Measurements from ENCODE around the gene SORCS2. TPM values are rescaled to one million over a fixed set of nuclear protein-coding genes. Genes with fewer than 3 reads are reported as not detected.

Gene SORCS2
- total RNA-seq, 1 donor from 2014 or later: 9.6 TPM

DNA sequence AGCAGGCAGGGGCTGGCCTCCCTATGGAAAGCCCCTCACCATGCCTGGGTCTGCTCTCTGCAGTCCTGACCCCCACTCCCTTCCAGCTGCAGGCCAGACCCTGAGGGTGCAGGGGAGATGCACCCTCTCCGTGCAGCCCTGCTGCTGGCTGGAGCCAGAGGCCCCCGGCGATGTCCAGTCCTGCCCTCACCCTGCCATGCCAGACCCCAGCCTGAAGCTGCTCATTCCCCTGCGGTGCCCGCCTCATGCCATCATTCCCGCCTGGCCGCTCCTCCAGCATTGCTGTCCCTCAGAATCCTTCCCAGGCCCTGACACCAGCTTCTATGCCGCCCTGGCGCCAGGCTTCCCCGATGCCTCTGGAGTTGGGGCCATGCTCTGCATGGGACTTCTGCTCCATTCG, 72.4 kb downstream of the SORCS2 start:
- DNase-seq (ENCODE audit: low spot score): no peak

DNA sequence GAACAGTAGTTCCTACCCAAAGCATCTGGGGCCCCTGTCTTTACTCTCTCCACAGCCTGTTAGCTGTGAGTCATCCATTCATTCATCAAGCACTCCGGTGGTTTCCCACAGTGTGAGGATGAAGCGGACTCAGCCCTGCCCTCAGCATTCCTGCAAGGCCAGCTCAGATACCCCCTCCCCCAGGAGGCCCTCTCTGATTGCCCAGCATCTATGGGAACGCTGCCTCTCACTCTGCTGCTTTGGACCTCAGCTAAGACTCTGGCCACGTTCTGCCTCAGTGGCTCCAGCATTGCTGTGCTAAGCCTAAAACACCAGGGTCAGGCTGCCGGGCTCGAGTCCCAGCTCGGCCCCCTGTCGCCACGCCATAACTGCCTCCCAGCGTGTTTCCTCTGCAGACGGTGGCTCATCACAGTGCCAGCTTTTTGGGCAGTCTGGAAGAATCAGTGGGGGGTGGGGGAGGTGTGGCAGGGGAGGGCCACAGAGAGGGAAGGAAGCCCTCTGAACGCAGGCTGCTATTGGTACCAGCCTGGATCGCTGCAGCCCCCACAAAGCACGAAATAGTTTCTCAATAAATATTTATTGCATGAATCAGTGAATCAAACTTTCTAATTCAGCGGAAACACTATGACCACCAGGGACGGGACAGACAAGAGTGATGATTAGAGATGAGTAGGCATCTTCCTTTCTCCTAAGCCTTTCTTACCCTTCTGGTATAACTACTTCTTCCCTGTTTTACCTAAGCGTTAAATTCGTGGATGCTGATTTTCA, 74.4 kb downstream of the SORCS2 start:
- peak; percentile 67 for DNase-seq (ENCODE audit: low spot score)

DNA sequence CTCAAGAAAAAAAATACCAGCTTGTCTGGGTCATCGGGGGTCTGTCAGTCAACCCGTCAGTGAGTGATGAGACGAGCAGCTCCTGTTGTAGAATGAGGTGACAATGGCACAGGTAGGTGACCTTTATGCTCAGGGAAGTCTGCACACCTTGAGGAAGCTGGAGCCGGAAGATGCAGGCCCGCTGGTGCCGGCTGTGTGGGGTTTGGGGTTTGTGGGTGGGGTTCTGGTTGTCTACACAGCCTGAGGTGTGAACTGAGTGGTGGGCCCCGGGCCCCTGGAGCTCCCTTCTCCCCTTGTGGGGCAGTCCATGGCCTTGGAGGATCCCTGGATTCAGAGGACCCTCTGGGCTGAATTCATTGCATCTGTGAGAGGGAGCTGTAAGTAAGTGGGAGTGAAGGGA, 75.5 kb downstream of the SORCS2 start:
- no peak for DNase-seq (ENCODE audit: low spot score)

DNA sequence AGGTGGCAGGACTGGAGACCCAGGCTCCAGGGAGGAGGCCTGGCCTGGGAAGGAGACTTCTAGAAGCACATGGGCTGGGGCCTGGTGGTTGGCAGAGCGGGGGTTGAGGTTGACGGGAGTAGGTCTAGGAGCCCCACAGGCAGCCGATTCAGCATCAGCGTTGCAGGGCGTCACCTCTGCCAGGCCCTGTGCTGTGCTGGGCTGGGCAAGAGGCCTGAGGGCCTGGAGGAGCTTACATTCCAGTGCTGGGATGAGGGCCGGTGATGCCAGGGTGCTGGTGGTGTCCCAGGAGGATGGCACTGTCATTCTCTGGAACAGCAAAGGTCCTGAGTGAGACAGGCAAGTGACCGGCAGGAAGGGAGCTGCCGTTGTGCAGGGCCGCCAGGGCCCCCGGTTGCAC, 76.6 kb downstream of the SORCS2 start:
- DNase-seq (ENCODE audit: low spot score): no peak

DNA sequence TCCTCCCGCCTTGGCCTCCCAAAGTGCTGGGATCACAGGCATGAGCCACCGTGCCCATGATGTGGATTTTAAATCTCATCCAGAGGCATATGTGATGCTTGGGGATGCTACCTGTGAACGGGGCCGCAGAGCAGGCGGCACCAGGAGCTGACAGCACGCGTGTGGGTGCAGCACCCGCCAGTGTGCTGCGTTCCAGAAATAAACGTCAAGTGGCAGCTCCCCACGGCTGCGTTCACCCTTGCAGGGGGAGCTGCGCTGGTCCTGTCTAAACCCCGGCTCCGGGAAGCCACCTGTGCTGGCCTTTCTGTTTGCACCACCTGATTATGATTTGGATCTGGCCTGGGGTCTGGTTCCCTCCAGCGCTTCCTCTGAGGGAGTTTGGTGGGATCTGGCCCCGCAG, 77.8 kb downstream of the SORCS2 start:
- DNase-seq (ENCODE audit: low spot score): no peak

DNA sequence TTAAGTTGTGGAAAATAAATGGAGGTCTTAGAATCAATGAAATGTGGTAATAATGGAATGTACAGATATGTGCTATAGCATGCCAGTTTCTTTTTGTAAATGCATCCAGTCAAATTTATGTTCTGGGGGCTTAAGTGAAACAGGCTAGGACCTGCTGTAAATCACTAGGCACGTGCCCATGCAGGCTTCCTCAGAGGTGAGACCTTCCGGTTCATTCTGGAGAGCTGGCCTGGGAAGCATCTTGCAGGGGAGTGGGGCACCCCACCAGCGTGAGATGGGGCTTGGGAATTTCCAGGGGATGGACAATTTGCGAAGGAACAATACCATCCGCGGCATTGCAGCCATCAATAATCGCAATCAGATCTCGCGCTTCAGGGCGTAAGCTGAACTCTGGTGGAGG, 80.1 kb downstream of the SORCS2 start:
- DNase-seq (ENCODE audit: low spot score): no peak

DNA sequence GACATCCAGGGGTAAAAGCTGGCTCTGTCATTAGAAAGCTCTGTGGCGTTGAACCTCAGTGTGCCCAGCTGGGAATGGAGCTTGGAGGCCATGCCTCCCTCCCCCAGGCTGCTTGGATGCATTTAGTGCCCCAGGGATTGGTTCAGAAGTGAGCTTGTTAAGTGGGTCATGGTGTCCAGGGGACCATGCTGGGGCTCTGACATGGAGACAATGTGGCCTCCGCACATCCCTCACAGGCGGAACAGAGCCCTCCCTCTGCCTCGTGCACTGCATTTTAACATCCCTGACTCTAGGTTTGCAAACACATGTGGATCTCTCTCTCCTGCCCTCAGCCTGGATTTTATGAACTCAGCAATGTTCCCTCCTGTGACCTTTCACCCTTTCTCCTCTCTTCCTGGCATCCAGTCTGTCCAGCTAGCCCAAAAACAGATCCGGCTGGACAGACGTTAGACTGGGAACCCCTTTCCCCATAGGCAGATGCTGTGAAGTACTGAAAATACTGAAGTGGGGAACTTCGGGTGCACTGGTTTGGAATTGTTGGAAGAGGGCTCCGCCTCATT, 81.5 kb downstream of the SORCS2 start:
- no peak for DNase-seq (ENCODE audit: low spot score)

DNA sequence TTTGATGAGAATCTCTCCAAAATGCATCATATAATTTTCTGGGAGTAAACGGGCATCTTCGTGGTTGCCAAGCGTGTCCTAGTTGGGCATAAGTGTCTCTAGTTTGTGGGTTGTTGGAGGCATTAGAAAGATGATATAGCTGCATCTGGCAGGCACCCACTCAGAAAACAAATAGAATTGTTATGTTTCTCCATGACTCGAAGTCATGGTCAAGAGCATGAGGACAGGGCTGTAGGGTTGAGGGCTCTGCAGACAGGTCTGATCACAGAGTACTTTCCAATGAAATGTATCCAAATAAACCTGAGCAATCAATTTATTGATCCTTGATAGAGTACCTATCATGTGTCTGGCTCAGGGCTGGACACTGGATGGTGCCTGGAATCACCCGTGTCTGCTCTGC, 82.7 kb downstream of the SORCS2 start:
- DNase-seq (ENCODE audit: low spot score): no peak

DNA sequence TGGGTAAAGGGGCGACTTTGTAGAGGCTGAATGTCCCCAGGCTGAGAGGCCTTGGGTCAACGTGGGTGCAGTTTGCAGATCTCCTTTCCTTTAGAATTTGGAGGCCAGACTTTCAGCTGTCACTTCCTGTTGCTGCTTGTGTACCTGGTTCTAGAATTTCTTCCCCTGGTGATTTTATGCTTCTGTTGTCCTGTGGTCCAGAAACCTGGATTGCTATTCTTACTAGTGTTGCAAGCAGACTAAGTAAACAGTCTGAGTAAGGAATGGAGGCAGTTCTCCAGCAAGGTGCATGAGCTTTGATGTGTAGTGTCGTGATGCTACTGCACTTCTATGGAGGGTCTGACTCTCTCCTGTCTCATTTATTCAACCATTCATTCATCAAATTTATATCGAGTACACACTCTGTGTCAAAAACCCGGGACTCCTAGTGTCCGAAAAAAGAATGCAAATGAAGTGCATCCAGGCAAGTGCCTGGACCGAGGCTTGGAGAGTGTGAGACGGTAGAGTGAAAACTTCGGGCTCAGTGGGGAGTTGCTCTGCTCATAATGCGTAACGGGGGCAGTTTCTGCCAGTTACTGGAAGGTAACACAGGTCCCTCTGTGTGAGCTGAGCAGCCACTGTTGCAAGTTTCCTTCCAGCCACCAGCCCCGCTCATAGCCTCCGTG, 83.3 kb downstream of the SORCS2 start:
- DNase-seq (ENCODE audit: low spot score): no peak

DNA sequence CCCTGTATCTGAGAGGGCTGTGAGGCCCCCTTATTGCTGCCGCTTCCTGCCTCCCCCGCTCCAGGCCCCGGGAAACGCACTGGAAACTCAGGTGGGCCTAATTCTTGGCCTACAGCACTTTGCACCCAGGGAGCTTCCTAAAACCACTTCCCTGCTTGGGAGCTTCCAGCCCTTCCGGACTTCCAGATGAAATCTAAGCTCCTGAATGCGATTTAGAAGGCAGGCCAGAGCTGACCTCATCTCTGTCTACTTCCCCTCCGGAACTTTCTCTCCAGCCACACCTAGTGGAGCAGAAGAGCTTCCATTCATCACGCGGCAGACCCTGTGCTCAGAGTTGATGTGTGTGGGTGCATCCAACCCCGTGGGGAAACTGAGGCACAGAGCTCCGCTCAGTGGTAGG, 84.2 kb downstream of the SORCS2 start:
- DNase-seq (ENCODE audit: low spot score): peak; percentile 84

DNA sequence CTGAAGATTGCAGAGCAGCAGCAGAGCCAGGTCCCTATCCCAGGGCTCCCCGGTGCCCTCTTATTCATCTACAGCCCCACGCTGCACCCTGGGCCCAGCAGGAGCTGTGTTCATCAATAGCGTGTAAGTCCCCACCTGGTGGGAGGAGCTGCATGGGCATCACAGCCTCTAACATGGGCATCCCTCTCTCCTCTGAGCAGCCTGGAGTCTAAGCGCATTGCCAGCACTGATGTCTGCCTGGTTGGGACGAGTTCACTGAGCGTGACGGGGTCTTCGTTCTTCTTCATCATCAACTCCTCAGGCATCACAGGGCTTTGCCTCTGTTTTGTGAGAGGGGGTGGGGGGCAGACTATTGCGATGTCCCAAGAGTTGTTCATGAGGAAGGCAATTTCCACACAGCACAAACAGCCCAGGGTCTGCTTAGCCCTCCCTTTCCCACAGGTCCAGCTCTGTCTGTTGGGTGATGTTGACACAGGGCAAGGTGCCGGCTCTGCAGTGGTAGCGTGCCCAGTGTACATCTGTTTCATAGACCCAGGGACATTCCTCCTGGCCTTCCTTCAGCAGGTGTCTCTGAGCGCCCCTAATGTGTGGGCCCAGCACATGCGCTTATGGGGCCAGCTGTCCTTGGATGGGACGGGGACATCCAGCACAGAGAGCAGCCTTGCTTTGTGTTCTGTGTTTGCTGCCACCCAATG, 85.9 kb downstream of the SORCS2 start:
- DNase-seq (ENCODE audit: low spot score): no peak

DNA sequence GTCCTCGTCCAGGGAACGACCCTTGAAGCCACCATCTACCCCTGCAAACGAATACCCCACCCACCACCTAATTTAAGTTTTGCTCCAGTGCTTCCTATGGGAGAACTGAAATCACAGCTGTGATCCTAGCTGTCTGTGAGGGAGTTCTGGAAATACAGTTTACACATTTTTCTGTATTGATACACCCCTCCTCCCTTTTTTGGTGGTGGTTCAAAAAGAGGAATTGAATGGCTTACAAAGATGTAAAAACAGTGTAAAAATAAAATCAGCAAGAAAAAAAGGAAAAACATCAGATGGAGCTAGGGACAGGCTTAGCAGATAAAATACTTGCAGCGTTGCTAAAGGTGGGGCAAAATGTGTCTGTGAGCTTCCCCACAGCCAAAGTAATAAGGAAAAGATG, 86.6 kb downstream of the SORCS2 start:
- no peak for DNase-seq (ENCODE audit: low spot score)

DNA sequence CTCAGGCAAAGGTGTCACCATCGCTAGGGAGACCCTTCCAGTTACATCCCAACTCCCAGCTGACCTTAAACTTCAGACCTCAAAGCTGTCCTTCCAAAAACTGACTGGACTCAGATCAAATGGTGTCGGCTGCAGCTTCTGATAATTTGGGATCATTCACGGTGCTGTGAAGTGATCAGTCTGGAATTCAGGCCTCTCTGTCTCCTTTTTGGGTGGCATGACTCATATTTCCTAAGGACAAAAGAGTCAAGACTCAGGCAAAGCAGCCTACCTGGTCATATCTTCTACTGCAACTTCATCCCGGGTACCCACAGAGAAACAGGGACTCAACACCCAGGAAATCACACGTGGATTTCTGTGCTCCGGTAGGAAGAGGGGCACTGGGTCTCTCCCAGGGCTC, 87.6 kb downstream of the SORCS2 start:
- DNase-seq (ENCODE audit: low spot score): no peak

DNA sequence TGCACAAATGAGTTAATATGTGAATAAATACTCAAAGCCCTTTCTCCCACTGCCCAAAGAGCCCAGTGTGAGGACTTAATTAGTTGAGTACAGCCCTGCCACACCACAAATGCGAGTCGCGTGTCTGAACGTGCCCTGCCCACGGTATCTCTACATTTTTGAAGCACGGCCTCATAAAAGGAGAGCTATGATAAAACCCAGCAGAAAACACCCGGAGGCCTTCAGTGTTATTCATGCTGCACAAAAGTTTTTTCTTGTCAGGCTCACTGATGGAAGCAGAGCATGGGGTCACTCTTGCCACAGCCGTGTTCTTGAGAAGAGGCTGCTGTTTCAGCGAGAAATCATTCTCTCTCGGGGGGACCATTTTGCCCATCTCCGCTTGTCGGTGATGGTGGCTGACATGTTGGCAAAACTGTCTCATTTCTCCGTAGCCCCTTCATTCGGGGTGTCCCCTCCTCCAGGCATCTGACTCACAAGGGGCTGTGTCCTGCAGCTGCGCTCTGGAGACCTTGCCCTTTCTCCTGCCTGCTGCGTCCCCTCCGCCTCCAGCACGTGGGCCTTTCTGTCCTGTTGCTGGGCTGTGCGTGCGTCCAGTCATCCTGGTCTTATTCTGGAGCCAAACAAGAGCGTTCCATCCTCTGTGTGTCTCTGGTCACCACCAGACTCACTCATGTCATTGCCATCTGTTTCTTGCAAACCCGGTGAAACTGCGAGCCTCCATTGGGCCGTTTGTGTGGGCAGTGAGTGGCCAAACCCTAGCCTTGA, 88.8 kb downstream of the SORCS2 start:
- DNase-seq (ENCODE audit: low spot score): peak; percentile 86

DNA sequence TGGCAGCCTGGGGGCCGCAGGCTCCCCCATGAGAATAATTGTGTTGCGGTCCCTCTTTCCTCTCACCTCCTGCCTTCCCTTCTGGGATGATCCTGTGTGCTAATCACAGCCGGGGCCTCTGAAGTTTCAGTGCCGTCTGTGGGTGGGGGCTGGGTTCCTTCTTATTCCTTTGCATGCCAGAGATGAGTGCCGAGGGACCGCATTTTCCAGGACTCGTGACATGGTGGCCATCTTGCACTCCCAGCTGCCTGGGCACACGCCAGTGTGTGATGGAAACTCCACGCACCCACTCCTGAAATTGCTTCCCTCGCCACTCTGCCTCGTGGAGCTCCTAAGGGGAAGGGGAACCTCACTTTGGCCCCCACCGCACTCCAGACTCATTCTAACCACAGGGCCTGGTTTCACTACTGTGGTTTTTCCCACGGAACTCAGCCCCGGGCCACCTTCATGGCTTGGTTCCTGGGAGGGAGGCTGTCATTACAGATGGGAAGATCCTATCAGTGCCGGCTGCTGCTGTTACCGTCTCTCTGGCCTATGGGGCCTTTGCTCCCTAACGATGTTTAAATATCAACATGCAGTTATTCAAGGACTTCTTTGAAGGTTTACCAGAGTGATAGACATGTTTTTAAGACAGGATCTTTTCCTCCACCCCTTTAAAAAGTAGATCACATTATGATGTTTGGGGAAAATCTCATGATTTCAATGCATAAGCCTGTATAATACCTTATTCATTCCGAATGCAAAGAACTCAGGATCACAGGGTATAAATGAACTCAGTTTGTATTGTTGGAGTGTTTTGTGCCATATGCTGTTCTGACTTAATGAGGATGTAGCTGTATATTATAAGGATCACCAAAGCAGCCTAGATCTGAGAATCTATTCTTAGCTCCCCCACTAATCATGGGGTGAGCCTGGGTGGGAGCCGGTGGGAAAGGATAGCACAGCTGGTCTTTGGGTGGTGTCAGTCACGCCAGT, 89.6 kb downstream of the SORCS2 start:
- DNase-seq (ENCODE audit: low spot score): peak; percentile 35

DNA sequence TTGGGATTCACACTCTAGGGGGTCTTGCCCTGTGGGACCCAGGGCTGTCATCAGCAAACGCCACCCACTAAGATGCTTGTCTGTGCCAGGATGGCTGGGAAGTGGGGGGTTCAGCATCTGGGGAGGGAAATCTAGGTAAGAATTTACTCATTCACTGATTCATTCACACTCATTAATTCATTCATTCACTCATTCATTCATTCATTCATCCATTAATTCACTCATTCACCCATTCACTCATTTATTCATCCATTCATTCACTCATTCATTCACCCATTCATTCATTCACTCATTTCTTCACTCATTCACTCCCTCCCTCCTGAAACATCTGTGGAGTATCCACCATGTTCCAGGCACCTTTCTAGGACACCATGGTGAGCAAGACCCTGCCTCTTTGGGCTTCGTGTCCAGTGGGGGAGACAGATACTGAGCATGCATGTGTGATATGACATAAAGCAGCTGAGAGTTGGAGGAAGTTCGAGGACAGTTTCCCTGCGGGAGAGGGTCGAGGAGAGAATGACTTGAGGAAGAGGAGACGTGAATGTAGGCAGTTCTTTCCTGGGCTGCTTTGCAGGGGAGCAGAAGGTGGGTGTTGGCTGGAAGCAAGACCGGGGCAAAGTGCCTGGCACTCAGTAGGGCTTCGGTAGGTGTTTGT, 90.6 kb downstream of the SORCS2 start:
- no peak for DNase-seq (ENCODE audit: low spot score)

DNA sequence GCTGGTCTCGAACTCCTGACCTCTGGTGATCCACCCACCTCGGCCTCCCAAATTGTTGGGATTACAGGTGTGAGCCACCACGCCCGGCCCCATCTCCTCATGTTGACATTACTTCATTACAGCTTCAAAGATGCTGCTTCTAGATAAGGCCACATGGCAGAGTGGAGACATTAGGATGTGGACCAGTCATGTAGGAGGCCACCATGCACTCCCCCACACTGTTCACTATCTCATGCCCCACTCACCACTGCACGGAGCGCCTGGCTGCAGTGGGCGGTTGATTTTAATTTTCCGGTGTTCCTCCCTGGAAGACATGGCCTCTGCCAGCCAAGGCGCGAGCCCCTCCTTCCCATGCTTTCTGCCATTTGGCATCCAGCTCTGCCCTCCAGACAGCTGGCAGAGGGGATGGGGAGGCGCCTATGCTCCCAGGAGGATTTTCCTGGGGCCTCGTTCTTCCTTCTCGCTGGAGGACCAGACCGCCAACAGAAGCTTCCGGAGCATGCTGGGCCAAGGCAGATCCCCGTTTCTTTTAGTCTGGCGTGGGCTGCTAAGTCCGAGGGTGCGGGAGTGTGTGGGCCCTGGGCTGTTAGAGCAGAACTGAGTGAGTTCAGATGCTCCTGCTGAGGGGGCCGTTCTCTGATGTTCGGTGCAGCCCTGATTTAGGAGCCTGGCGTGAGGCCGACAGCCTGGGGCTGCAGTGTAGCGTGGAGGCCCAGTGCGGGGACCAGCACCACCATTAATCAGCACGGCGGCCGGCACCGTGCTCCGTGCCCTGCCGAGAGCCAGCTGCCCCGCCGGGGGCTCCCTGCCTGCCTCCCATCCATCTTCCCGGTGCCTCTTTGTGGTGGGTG, 93.1 kb downstream of the SORCS2 start:
- peak; percentile 67 for DNase-seq (ENCODE audit: low spot score)

DNA sequence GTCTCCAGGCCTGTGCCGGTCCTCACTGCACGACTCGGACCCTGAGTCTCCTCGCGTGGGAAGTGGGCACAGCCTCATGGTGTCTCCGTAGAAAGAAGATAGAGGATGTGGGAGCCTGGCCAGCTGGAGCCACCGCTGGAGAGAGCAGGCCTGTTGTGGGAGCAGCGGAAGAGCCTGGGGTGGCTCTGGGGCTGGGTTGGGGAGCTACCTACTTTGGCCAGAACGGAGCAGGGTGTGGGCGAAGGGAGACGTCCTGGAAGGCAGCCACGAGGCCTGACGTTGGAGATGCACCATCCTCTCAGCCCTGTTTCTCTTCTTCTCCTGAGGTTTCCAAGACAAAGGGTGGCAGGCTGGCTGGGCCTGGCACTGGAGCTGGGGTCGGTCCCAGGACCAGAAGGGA, 93.8 kb downstream of the SORCS2 start:
- DNase-seq (ENCODE audit: low spot score): peak; percentile 49

DNA sequence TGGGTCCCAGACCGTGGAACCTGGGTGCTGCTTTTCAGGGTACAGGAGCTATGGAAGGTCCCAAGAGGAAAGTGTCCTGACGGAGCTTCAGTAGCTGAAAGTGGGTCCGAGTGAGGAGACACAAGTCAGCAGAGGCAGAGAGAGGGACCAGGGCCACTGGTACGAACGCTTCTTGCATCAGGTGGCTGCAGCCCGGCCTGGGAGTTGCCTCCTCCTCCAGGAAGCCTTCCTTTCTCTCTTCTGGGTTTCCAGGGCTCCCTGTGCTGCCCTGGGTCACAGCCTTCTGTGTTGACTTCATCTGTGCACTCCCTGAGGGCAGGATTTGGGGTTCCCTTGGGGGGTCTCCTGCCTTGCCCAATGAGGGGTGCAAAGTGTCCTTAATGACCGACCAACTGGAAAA, 94.5 kb downstream of the SORCS2 start:
- DNase-seq (ENCODE audit: low spot score): no peak

Measured in umbilical cord (tissue), 2 donors.